GM19193 (cell line): ENCODE results near the gene ATP4A.

Source experiments
- POLR2A ChIP-seq: IDR thresholded peaks from 4 replicates; pipeline ENCODE4 v1.6.1; 2011; ENCODE audit not compliant: insufficient read depth, insufficient read length; ENCODE audit errors: extremely low read depth

The ATP4A gene

GRCh38 chr19:35555301-35556005 is 8.0 kb downstream of the ATP4A start:
- no peak for TF ChIP-seq POLR2A

GRCh38 chr19:35554076-35554475 is 9.4 kb downstream of the ATP4A start:
- TF ChIP-seq POLR2A, result no peak

GRCh38 chr19:35553385-35554000 is 10.0 kb downstream of the ATP4A start:
- TF ChIP-seq POLR2A, result no peak

DNA sequence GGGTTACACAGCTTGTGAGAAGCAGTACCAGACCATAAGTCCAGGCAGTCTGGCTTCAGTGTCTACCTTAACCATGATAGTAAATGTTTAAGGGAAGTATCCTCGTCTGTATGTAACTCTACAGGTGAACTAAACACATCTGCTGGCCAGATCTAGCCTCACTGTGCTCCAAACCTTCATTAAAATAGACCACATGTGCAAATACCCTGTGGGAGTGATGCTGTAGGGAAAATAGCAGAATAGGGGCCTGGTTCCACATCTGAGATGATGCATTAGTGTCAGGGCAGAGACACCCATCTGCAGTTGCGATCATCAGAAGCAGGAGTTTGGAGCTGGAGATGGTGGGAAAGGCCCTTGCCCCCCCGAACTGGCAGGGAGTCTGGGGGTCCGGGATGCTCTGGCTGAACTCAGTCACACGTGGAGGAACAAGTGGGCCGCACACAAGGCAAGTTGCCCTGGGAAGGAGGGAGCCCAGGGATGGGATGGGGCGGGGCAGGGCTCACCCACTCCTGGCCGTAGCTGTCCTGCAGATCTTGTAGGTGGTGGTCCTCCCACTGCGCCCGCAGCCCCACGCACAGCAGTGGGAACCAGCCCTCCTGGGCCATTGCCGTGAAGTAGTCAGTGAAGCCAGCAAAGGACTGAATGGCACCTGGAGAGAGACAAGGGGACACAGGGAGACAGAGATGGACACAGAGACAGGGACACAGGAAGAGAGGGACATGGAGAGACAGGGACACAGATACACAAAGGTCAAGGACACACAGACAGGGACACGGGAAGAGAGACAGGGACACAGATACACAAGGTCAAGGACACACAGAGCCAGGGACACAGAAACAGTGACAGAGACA is 10.7 kb downstream of the ATP4A start:
- TF ChIP-seq POLR2A, result no peak

DNA sequence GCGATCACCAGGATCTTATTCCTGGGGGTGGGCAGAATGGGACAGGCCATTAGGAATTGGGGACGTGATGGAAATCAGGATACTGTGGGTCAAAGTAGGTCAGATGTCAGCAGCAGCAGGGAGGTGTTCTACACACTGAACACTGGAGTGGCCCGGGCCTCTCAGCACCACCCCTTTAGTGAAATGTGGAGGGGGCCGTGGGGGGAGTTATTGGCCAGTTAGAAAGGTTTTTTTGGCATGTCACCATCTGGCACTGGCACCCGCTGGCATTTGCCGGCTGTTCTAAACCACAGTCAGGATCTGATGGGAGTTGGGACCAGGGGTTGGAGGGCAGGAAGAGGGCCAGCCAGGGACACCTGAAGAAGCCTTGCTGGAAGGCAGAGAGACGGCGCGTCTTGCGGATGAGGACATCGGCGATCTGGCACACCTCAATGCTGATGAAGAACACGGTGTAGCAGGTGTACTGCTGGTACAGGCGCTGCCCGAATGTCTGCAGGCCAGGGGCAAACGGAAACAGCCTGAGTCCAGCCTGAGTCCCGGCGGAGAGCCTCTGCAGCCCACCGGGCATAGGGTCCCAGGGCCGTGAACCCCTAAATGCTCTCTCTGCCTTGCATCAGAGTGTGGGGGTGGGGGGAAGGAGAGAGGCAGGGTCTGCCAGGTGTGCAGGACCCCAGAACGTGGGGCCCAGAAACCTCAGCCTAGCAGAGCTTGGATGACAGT is 12.2 kb downstream of the ATP4A start:
- no peak for TF ChIP-seq POLR2A

DNA sequence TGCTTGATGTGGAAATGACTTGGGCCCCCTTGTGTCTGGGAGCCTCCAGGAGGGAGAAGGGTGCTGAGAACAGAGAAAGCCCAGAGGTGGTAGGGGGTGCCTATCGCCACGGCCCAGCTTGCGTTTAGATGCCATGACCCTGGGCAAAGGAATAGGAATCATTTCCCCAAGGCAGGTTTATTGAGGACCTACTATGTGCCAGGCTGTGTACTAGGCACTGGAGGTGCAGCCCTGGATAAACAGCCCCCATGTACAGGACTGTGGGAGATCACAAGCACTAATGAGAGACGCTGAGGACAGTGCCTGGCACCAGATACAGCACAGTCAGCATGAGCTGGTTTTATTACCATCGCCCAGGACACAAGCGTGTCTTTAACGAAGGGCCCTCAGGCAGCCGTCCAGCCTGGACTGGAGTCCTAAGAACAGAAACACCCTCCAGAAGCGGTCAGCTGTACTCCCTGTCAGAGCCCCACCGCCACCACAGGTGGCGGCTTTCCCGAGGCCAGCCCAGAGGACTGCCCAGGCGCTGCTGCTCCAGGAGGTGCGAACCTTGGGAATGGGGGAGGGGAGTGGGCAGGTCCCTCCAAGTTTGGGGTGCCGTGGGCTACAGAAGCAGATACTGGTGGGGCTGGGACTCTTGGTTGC is 13.5 kb downstream of the ATP4A start:
- TF ChIP-seq POLR2A, result no peak

- TF ChIP-seq POLR2A, result no peak
Observed at GRCh38 chr19:35549174-35549788, 14.2 kb downstream of the ATP4A start.

DNA sequence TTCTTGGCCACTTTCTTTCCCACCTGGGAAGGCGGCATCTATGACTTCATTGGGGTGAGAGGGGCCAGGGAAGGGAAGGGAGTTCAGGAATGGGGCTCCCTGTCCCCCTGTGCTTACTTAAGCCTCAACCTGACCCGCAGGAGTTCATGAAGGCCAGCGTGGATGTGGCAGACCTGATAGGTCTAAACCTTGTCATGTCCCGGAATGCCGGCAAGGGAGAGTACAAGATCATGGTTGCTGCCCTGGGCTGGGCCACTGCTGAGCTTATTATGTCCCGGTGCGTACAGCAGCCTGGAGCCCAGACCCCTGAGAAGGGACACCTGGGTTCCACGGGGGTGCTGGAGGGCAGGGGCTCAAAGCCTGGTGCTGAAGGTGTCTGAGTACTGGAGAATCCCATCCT is 16.9 kb downstream of the ATP4A start:
- no peak for TF ChIP-seq POLR2A

DNA sequence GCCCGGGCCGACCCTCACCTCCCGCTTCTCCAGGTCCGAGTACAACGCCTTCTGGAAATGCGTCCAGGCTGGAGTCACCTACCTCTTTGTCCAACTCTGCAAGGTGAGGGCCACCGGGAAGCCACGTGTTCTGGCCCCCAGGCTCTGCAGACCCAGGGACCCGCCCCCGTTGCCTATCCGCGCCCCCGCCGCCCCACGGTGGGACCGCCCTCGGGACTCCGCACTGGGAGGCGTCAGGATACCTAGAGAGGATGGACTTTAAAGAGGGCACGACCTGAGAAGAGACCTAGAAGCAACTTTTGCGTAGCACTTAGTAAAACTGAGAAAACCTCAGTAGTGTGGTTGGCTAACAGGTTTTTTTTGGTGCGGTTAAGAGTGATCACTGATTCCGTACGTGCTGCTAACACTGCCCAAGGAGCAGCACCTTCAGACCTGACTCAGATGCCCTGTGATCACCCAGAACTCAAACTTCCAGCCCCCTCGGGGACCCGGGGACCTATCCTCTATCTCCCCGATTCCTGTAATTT is 17.5 kb downstream of the ATP4A start:
- no peak for TF ChIP-seq POLR2A

GRCh38 chr19:35545001-35545854 is 18.2 kb downstream of the ATP4A start, which contains the start of gene TMEM147:
TMEM147 (plus strand) TSS chr19:35545626; CDS start chr19:35545740, 114 bp downstream.
- peak; percentile 82 for TF ChIP-seq POLR2A

DNA sequence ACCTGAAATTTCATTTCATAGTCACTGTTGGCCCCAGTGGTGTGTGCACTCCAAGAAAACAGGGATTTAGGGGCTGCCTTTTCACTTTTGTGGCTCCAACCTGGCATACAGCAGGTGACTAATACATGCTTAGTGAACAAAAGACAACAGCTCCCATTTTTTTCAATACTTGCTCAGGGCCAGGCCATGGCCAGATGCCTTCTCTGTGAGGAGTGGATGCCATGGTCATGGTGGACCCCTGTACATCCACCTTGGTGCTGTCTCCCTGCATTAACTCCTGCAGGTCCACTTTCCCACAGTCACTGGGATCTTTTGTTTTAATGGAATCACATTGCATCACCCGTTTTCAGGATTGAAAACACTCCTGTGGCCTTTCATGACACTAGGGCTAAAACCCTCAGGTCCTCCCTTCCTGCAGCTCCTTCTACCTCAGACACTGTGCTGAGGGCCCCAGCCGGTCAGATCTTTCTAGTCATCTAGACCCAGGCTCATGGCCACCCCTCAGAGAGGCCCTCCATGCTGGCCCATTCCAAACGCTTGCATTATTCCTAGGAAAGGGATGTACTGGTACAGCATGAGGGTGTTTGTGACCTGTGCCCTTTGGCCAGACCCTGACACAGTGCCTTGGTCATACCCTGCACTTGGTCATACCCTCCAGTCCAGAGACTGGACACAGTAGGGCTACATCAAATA is 19.2 kb downstream of the ATP4A start:
- TF ChIP-seq POLR2A, result no peak
